Colonic mucosa (tissue), 4 donors: ENCODE data around the gene DLG2. TPM values are rescaled to one million over a fixed set of nuclear protein-coding genes. Genes with fewer than 3 reads are reported as not detected.

ENCODE experiments used
- DNase-seq: peaks from one replicate; pipeline ENCODE4 v3.0.0-alpha.2; 2020
- H3K27ac ChIP-seq: fragments of 200-600 bp; one replicate; pipeline ENCODE4 v1.8.0; 2021
- H3K27me3 ChIP-seq: fragments of 200-600 bp; one replicate; pipeline ENCODE4 v1.8.0; 2021
- H3K36me3 ChIP-seq: fragments of 200-600 bp; one replicate; pipeline ENCODE4 v1.8.0; 2021
- H3K4me1 ChIP-seq: fragments of 200-600 bp; one replicate; pipeline ENCODE4 v1.8.0; 2021; ENCODE audit warnings: mild to moderate bottlenecking
- H3K4me3 ChIP-seq: fragments of 200-600 bp; one replicate; pipeline ENCODE4 v1.8.0; 2021
- H3K9ac ChIP-seq, 2 donors: one replicate each; pipeline ENCODE4 v1.7.0; 2013; ENCODE audit warnings: control low read depth in 2 of 2, low read depth in 2 of 2, low read length in 2 of 2
- H3K9me3 ChIP-seq: fragments of 200-600 bp; one replicate; pipeline ENCODE4 v1.8.0; 2021
- CTCF ChIP-seq: fragments of 200-600 bp; IDR thresholded peaks from one replicate; pipeline ENCODE4 v1.8.0; 2022; ENCODE audit warnings: antibody characterized with exemption, mild to moderate bottlenecking
- intact Hi-C: fragments of 100-400 bp; cut with DNase I; formaldehyde crosslinking; loops from one replicate; pipeline ENCODE4 v1.14.1; 2022
- total RNA-seq, 2 donors: library from RNA; stranded (reverse); fragmentation: NEBNext Ultra II Directional in 1 of 2; extraction: Animal tissue kit (Norgen Biotek cat#: 25700) in 1 of 2; gene quantifications; one replicate each; pipeline ENCODE4 v1.2.1, GENCODE V29; 2021
- donor health status: healthy.
- donor health status: DM: no; HTN: no; CAD: no.
- donor health status: DM: no; HTN: no; CAD: no.

DLG2 gene
- total RNA-seq, 2 donors from 2014 or later = 1.4 to 3.3 TPM

GRCh38 chr11:83918476-83918875, 1708.7 kb downstream of the DLG2 start:
- H3K27ac ChIP-seq = no peak overlapping the region
- no peak for TF ChIP-seq CTCF
- H3K36me3 ChIP-seq = no peaks in the 10 kb centered on the region
- no peak overlapping the region for H3K4me3 ChIP-seq
- H3K27me3 ChIP-seq = no peaks in the 10 kb centered on the region
- DNase-seq = no peak
- no peaks in the 10 kb centered on the region for H3K9me3 ChIP-seq
- intact Hi-C loops = no loop called here
- H3K4me1 ChIP-seq = no peaks in the 10 kb centered on the region
- no peak overlapping the region for H3K9ac ChIP-seq

- H3K27me3 ChIP-seq = no peaks in the 10 kb centered on the region
- H3K4me3 ChIP-seq = no peak overlapping the region
- intact Hi-C loops = no loop called here
- H3K27ac ChIP-seq = no peak overlapping the region
- no peak for DNase-seq
- no peak overlapping the region for H3K9ac ChIP-seq
- H3K36me3 ChIP-seq = no peaks in the 10 kb centered on the region
- no peaks in the 10 kb centered on the region for H3K4me1 ChIP-seq
- TF ChIP-seq CTCF = no peak
- no peaks in the 10 kb centered on the region for H3K9me3 ChIP-seq
Observed at GRCh38 chr11:83914995-83915394, 1712.1 kb downstream of the DLG2 start.

GRCh38 chr11:83909579-83910534, 1717.3 kb downstream of the DLG2 start:
- Histone ChIP-seq H3K36me3 (no peaks in the 10 kb centered on the region), H3K9me3 (no peaks in the 10 kb centered on the region), H3K27ac (no peak overlapping the region), H3K4me1 (no peaks in the 10 kb centered on the region), H3K4me3 (no peak overlapping the region), H3K27me3 (no peaks in the 10 kb centered on the region), H3K9ac (no peak overlapping the region)
- intact Hi-C loops = no loop called here
- TF ChIP-seq CTCF = no peak
- no peak for DNase-seq

GRCh38 chr11:83908298-83908856, 1718.8 kb downstream of the DLG2 start:
- no peak overlapping the region for H3K4me3 ChIP-seq
- H3K27ac ChIP-seq = no peak overlapping the region
- intact Hi-C loops = no loop called here
- TF ChIP-seq CTCF = no peak
- no peaks in the 10 kb centered on the region for H3K36me3 ChIP-seq
- no peak overlapping the region for H3K9ac ChIP-seq
- no peaks in the 10 kb centered on the region for H3K9me3 ChIP-seq
- DNase-seq = no peak
- H3K27me3 ChIP-seq = no peaks in the 10 kb centered on the region
- H3K4me1 ChIP-seq = no peaks in the 10 kb centered on the region

- Histone ChIP-seq H3K9me3 (no peaks in the 10 kb centered on the region), H3K4me3 (no peak overlapping the region)
- no peak for DNase-seq
Observed at GRCh38 chr11:83895516-83895915, 1731.6 kb downstream of the DLG2 start.

More at GRCh38 chr11:83895516-83895915, 1731.6 kb downstream of the DLG2 start:
- Histone ChIP-seq H3K27ac (no peak overlapping the region), H3K27me3 (no peaks in the 10 kb centered on the region), H3K4me1 (no peaks in the 10 kb centered on the region), H3K36me3 (no peaks in the 10 kb centered on the region), H3K9ac (no peak overlapping the region)
- no peak for TF ChIP-seq CTCF
- intact Hi-C loops = no loop called here
